GM12872 (cell line): ENCODE data around the gene IFT27.

ENCODE experiments used
- CTCF ChIP-seq: IDR thresholded peaks from 3 replicates; pipeline ENCODE4 v1.5.1; 2011; ENCODE audit warnings: low read depth, mild to moderate bottlenecking, low read length, moderate library complexity; ENCODE audit not compliant: insufficient read depth

Gene IFT27

GRCh38 chr22:36738416-36739020 lies 37.4 kb downstream of the IFT27 start:
- no peak for TF ChIP-seq CTCF

GRCh38 chr22:36737776-36738175 lies 38.1 kb downstream of the IFT27 start:
- no peak for TF ChIP-seq CTCF

- no peak for TF ChIP-seq CTCF
Measured at GRCh38 chr22:36736701-36737320, 39.1 kb downstream of the IFT27 start.

GRCh38 chr22:36734171-36735058 lies 41.5 kb downstream of the IFT27 start:
- no peak for TF ChIP-seq CTCF

- no peak for TF ChIP-seq CTCF
Measured at GRCh38 chr22:36733271-36733670, 42.6 kb downstream of the IFT27 start.

- TF ChIP-seq CTCF: no peak
Measured at GRCh38 chr22:36732609-36733008, 43.3 kb downstream of the IFT27 start.

GRCh38 chr22:36731916-36732315 lies 44.0 kb downstream of the IFT27 start:
- TF ChIP-seq CTCF: no peak
